GM19372 (cell line): Measurements from ENCODE around the gene SCN1A.
"Not testable (repeated sequence)": the region's sequence is repeated elsewhere in the genome, so short reads cannot be mapped to it uniquely, and the experiment has no call there.

Experiments used
- ATAC-seq: cut with Tn5 transposase; IDR thresholded peaks from one replicate; pipeline ENCODE4 v1.9.1; 2021; ENCODE audit warnings: mild to moderate bottlenecking, low read depth, moderate library complexity; ENCODE audit not compliant: unreplicated experiment

SCN1A gene

DNA sequence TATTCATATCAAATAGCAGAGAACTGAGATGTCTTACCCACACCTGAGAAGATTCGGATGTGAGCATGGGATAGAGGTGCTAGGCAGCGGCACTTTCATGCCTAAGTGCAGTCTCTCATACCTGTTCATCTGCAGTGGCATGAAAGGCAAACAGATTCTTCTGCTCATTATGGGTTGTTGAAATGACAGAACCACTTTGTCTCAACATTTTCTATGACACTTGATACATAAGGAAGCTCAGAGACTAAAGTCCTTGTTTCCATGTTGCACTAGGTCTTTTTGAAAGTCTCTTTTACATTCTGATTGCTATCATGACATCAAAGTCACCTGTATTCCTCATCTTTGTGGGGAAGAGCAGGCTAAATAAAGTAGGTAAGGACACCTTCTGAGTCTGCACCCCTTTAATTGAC, 8.0 kb upstream of the SCN1A start:
- ATAC-seq = no peak

DNA sequence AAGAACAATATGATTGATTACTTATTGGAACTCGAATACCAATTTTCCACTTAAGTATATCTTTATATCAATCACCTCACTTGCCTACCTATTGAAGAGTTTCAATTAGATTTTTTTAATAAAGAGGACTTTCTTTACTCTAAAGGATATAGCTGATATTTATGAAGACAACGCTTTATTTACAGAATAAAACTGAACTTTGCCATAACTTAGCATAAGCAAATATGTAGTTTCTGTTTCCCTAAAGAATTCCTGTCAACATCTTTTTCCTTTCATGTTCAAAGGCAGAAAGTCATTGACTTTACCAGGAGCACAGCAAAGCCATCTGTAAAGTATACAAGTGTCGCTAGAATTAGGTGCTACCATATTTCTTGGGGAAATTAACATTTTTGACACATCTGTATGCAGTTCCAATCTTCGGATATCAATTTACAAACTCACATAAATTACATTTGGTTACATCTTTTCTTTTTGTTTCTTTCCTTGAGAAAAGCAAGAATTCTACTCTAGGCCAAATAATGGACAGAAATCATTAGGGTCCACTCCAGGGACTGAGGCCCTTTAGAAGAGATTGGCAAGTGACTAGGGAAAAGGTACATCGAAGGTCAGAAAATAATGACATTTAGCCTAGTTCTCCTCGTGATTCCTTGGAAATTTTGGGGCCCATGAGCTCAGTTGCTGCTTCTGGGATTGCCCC, 7.5 kb upstream of the SCN1A start:
- ATAC-seq = no peak

DNA sequence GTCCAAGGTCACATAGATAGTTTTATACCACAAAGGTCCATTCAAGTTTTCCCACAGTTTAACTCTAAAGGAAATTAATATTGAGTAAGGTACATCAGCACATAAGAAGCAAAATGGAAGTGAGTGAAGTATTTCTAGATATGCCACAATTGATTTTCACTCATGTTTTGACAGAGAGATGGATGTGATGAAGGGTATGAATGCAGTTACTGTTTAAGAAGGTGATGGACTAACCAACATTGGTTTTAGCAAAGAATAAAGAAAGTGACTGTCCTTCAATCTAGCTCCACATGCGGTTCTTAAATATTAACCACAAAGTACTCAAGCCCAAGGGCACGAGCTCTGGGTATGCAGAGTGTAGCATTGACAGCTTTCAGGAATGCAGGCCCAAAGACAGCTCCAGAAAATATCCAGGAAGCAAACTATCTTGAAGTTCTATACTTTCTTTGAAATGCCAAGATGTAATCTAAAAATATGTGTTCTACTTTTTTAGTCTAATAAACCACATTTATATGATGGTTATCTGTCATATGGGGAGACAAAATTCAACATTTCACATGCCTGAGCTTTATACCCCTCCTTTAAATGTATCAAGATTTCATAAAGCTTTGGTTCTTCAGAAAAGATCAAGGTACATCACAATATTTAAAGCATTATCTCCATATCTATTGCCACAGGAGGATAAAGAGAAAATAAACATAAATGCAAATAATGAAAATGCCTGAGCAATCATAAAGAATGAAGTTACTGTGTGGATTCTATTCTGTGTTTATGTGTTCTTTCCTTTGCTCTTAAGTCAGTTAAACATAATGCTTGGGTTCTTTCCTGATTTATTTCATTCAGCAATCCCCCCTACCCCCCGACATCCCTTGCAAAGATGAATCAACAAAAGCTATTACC, 6.7 kb upstream of the SCN1A start:
- ATAC-seq = no peak

DNA sequence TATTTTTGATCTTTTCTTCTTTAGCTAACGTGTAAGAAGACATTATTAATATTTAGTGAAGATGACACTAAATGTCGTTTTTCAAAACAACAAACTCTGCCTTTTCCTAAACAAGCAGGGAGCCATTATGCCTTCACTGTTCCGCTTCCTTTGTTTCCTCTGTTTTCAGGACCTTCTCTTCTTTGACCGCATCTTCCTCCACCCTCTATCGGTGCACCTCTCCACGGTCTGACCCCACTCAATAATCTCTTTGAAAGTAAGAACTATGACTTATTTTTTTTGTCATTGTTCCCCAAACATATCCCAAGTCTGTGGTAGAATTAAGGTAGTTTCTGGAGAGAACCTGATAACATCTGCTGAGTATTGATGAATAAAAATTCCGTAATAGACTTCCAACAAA, 5.8 kb upstream of the SCN1A start:
- no peak for ATAC-seq

DNA sequence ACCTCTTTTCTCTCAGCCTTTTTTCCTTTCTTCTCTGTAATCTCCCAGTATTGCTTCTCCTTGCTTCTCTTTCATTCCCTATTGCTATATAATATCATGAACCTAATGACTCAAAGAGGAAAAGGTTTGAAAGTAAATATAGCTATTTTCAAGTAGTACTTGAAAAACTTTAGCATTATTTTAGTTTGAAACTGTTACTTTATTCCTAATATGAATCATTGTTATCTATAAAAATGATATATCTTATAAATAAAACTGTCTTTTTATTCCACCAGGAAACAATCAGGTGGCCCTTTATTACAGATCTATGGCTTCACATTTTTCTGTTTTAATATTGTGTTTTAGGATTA, 311 bp upstream of the SCN1A start:
- no peak for ATAC-seq

DNA sequence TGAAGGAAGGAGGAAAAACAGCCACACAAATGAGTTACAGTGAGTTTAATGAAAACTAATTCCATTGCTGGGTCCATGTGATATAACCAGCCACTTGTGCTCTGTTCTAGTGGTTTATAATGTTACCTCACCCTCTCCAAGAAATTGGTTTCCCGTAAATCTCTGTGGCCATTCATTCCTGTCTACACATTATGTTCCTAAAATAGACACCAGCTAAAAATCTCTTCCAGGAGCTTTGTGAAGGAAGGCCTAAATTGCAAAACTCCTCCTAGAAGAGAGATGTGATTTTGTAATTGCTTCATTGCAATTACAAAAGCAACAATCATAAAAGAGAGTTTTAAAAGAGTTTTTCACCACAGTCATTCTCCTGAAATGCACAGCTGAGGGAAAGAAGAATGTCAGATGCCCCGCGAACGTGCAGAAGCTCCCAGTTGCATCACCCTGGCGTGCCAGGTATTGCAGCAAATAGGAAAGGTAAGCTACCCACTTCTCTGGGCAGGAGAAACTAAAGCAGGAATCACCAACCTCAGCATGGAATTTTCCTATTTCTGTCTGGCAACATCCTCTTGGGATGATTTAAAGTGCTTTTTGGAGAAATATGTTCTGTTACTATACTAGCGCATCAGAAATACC, 1.7 kb downstream of the SCN1A start:
- ATAC-seq = no peak

DNA sequence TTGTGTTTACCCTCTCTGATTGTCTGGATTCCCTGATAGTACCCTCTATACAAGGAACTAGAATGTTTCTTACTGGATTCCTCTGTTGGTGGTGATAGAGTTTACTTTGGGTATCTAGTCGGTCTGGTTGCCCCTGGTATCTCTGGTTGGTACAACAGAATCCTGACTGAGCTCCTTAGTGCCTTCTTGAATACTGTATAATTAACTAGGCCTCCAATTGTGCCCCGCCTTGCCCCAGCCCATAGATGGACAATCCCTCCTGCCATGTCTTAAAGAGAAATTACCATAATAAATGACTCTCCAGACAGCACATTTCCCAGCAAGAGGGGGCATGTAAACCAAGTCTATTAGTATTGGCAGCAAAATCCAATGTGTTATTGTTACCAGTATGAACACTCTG, 2.3 kb downstream of the SCN1A start:
- ATAC-seq = no peak

DNA sequence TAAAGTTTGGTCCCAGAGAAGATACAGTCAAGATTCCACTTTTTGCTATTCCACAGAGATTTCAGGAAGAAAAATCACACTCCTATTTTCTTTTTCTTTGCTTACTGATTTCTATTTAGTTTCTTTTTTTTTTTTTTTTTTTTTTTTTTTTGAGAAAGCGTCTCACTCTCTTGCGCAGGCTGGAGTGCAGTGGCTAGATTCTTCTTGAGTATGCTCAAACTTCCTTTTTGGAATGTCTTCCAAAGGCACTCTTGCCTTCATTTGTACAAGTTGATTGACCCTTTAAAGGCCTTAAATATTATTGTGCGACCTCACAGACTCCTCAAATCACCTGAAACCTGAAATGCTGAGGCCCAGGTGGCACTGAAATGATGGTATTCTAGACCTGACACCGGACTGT, 9.6 kb downstream of the SCN1A start:
- no peak for ATAC-seq

DNA sequence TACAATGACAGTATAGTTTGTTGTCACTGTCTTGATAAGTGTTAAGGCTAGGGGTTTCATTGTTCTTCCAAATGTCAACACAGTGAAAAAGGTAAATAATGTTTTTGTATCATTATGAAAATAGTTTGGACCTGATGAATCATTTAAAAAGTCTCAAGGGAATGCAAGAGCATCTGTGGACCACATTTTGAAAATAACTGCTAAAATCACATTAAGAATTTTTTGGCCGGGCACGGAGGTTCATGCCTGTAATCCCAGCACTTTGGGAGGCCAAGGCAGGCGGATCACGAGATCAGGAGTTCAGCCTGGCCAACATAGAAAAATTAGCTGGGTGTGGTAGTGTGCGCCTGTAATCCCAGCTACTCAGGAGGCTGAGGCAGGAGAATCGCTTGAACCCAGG, 10.3 kb downstream of the SCN1A start:
- ATAC-seq = no peak

DNA sequence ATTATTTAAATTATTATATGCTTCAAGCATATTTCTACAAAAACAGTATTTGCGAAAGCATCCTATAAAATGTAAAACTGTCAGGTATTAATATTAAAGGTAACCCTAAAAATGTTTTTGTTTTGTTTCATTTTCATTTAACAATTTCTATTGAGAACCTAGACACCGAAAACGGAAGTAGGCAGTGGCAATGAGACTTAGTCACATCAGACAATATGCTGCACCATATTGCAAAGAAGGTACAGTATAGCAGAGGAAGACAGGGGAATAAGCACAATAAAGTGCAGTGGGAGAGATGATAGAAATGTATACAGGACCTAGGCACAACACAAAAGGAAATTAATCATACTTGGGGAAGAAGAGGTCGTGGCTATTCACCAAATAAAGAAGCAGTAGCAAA, 12.2 kb downstream of the SCN1A start:
- no peak for ATAC-seq

DNA sequence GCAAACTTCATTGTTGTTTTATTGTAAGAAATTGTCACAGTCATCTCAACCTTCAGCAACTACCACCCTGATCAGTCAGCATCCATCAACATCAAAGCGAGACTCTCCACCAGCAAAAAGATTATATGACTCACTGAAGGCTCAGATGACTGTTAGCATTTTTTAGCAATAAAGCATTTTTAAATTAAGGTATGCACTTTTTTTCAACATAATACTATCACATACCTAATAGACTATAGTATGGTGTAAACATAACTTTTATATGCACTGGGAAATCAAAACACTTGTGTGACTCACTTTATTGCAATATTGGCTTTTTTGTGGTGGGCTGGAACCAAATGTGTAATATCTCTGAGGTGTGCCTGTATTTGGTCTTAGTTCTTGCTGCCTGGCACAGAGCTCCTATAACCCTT, 15.6 kb downstream of the SCN1A start:
- no peak for ATAC-seq

DNA sequence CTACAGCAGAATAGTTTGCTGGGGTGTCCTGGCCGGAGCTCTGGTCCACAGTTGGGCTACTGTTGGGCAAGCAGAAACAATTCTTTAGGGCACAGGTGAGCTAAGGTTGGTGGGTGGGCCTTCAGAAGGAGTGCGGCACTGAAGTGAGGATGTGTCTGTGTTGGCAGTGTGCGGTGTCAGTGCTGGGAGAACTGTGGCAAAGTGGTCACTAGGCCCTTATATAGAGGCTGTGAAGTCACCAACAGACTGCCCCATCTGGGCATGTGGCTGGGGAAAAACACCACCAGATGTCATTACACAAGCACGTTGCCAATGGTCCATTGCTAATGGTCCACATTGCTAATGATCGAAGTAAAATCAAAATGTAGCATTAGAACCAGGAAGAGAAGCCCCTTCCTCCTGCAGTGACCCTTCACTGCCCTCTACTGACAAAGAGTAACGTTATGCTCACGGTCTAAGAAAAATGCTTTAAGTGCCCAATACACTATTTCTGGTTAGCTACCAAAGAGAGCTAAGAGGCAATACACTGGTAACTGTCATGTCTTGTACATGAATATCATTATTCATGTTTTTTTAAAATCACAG, 21.3 kb downstream of the SCN1A start:
- peak; percentile 47 for ATAC-seq

DNA sequence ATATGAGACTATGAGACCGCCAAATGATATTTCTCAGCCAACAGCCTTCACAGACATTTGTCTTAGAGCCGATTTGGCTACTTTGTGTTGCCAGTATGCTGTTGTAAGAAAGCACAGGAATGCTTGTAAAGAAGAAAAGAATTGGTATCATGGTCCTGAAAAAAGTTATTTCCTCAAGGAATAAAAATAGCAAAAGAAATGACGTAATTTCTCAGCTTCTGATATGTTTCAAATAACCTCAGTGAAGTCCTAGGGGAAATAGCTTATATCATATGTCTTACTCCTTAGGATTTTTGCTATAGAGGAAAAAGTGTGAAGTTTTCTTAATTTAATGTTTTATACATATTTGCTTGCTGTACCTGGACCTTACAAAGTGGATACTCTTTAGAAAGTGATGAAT, 23.0 kb downstream of the SCN1A start:
- ATAC-seq = no peak

DNA sequence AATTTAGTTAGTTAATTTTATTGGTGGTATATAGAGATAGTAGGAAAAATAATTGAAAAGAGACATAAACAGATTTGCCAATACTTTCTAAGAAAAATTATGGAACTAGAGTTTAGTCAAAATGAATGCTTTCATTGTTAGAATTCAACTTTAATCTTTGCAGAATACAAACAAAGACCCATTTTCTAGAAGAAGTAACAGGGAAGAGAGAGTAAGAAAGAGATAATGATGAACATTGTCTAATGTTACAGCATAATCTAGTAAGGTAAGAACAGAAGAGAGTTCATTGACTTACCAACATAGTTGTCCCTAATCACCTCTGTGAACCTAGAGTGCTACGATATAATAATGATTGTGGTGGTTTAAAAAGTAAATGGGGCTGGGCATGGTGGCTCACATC, 23.7 kb downstream of the SCN1A start:
- no peak for ATAC-seq

DNA sequence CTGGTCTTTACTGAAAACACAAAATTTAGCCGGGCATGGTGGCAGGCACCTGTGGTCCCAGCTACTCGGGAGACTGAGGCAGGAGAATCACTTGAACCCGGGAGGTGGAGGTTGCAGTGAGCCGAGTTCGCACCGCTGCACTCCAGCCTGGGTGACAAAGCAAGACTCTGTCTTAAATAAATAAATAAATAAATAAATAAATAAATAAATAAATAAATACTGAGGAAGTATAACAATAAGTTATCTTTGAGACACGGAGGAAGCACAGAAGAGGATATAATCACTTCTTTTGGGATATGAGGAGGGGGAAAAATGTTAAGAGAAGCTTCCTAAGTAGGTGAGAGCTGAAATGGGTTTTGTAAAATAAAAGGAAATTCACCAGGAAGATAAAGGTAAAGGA, 24.5 kb downstream of the SCN1A start:
- not testable (repeated sequence) for ATAC-seq

DNA sequence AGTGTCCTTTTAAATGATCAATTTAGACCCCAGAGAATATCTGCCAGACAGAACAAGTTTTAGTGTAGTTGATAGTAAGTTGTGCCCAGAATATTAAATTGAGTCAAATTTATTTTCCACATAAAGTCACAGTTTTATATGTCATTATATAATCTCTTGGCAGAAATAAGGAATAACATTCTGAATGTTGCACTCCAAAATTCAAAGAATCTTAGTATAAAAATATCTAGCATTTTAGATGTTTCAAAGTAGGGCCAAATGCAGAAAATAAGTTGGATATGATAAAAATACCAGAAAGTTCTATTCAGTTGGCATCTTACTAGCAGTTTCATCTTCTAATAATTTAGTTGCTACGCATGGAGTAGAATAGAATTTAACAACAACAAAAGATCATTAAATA, 33.5 kb downstream of the SCN1A start:
- ATAC-seq = no peak

DNA sequence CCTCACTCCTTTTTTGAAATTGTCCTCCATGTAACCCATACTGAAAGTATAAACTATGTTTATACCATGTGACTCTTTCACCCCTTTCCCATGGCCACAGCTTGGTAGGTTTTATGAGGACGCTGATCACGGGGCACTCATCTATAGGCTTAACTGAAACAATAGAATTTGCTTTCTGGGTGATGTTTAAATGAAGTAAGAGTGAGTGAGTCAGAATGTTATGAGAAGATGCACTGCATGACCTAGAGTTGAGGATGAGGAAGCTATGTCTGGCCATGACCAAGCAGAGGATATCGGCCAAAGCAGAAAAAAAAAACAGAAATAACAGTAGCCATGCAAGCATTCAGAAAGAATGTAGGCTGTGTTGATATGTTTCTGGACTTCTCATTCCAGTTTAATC, 34.9 kb downstream of the SCN1A start:
- no peak for ATAC-seq

DNA sequence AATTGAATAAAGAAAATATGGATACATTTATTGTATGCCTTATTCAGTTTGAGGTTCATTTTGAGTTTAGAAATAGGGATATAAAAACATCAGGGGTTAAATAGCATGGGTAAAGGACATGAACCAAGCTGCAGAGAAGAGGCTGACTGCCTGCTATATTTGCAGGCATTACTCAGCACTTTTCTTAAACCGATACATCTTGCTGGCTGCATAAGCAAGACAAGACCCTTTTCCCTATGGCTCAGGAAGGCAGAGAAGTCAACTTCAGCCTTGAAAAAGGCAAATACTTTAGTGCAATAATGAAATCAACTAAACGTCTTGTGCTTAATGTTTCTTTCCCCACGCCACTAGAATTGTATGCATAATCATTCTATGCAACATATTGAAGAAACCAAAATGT, 36.4 kb downstream of the SCN1A start:
- ATAC-seq = no peak

DNA sequence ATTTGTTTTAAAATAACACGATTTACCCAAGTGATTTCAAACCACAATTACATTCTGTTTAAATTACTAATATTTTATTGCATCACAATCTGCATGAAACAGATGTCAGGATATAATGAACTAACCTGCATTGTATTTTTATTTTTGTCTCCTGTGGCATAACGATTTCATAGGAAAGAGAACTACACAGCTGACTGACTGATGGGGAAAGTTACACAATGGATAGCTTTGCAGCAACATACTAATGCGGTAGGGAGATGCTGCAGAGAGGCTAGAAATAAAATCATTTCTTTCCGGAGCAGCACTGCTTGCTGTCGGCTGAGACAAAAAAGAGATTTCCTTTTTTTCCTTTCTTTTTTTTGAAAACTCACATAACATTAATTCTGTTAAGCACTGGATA, 36.9 kb downstream of the SCN1A start:
- ATAC-seq = no peak

DNA sequence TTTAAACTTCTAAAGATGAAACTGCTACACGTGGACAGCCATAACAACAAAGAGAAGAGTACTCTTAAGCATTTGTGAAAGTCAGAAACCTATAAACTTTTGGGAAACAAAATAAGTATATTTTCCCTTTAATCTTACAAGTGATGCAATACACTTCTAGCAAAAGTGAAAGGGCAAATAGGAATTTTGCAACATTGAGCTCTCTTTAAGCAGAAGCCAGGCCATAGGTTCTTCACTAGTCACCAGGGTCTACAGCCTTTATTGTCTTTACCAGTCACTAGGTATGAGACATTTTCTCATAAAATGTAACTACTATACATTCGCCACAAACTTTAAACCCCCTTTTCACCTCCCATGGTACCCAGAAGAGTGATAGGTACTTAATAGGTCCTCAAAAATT, 37.5 kb downstream of the SCN1A start:
- ATAC-seq = no peak

DNA sequence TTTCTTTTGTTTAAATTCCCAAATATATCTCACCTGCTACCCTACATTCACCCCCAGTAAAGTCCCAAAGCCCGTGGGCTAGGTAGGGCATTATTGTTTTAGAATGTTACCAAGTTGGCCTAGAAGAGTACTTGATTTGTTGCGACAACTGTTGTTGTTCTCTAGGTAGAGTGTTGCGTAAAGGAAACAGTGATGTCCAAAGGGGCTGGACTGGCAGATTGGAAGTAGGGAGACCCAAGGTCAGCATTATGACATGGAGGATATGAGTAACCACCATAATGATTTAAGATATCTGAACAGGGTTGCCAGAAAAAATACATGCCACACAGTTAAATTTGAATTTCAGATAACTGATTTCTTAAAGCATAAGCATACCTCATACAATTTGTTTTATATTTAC, 39.2 kb downstream of the SCN1A start:
- no peak for ATAC-seq
